ENCODE measurements around the gene BID. TPM values are rescaled to one million over a fixed set of nuclear protein-coding genes. Genes with fewer than 3 reads are reported as not detected.

Gene BID
- total RNA-seq, 1 experiment from 2014 or later, result 58.2 TPM

DNA sequence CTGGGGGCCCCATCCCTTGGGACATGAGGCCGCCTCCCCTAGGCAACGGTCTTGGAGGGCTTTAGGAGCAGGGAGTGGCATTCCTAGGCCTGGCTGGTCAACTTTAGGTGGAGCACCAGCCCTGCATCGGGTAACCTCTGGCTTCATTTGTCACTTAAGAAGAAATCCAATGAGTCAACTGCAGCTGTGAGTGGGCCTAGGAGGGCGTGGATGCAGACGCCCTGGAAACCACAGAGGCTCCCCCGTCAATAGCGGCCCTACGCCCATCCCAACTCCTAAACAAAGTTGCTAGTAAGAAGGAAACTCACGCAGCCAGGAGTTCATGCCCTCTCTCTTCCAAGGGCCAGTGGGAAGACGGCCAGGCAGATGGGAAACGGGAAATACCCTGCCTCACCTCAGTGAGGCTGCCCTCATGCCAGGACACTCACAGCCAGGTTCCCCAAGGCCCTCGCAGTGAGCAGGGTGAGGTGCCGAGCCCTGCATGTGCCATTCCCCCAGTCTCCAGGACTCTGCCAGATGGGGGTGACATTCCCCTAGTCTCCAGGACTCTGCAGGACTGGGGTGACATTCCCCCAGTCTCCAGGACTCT lies 20.8 kb downstream of the BID start:
- TF ChIP-seq ZNF274 (IDR thresholded peaks at IDR 0.05; ENCODE audit: low read depth, low read length) (no peak), POLR2A (IDR thresholded peaks at IDR 0.05; ENCODE audit: borderline replicate concordance, extremely low read depth, insufficient read depth, insufficient read length) (no peak), TCF7L2 (IDR thresholded peaks at IDR 0.05; ENCODE audit: borderline replicate concordance, extremely low read depth, insufficient read depth, insufficient read length) (no peak), JUND (IDR thresholded peaks at IDR 0.05) (no peak), CEBPB (IDR thresholded peaks at IDR 0.05; ENCODE audit: low read depth) (no peak), SRF (IDR thresholded peaks at IDR 0.05; ENCODE audit: low read depth) (no peak), POLR2AphosphoS5 (IDR thresholded peaks at IDR 0.05; ENCODE audit: low read depth, low read length) (no peak), EZH2 (IDR thresholded peaks at IDR 0.05) (no peak)
- TF ChIP-seq, protein P1, sequence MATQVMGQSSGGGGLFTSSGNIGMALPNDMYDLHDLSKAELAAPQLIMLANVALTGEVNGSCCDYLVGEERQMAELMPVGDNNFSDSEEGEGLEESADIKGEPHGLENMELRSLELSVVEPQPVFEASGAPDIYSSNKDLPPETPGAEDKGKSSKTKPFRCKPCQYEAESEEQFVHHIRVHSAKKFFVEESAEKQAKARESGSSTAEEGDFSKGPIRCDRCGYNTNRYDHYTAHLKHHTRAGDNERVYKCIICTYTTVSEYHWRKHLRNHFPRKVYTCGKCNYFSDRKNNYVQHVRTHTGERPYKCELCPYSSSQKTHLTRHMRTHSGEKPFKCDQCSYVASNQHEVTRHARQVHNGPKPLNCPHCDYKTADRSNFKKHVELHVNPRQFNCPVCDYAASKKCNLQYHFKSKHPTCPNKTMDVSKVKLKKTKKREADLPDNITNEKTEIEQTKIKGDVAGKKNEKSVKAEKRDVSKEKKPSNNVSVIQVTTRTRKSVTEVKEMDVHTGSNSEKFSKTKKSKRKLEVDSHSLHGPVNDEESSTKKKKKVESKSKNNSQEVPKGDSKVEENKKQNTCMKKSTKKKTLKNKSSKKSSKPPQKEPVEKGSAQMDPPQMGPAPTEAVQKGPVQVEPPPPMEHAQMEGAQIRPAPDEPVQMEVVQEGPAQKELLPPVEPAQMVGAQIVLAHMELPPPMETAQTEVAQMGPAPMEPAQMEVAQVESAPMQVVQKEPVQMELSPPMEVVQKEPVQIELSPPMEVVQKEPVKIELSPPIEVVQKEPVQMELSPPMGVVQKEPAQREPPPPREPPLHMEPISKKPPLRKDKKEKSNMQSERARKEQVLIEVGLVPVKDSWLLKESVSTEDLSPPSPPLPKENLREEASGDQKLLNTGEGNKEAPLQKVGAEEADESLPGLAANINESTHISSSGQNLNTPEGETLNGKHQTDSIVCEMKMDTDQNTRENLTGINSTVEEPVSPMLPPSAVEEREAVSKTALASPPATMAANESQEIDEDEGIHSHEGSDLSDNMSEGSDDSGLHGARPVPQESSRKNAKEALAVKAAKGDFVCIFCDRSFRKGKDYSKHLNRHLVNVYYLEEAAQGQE (IDR thresholded peaks at IDR 0.05; ENCODE audit: low read depth), result no peak
- TF ChIP-seq, protein P2, sequence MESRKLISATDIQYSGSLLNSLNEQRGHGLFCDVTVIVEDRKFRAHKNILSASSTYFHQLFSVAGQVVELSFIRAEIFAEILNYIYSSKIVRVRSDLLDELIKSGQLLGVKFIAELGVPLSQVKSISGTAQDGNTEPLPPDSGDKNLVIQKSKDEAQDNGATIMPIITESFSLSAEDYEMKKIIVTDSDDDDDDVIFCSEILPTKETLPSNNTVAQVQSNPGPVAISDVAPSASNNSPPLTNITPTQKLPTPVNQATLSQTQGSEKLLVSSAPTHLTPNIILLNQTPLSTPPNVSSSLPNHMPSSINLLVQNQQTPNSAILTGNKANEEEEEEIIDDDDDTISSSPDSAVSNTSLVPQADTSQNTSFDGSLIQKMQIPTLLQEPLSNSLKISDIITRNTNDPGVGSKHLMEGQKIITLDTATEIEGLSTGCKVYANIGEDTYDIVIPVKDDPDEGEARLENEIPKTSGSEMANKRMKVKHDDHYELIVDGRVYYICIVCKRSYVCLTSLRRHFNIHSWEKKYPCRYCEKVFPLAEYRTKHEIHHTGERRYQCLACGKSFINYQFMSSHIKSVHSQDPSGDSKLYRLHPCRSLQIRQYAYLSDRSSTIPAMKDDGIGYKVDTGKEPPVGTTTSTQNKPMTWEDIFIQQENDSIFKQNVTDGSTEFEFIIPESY (IDR thresholded peaks at IDR 0.05; ENCODE audit: extremely low read depth, insufficient replicate concordance, low read length), result no peak
- TF ChIP-seq, protein P3, sequence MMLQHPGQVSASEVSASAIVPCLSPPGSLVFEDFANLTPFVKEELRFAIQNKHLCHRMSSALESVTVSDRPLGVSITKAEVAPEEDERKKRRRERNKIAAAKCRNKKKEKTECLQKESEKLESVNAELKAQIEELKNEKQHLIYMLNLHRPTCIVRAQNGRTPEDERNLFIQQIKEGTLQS (IDR thresholded peaks at IDR 0.05), result no peak
- H3K4me3 ChIP-seq (replicated peaks in 1 of 2; ENCODE audit: low read depth in 1 of 2, low read length in 2 of 2), result no peak overlapping the region
- no peak overlapping the region for H3K4me2 ChIP-seq (ENCODE audit: low read length)
- no peaks in the 10 kb centered on the region for H3K27me3 ChIP-seq (ENCODE audit: insufficient read depth, low read length)
- POLR2A ChIA-PET, result no interaction called here
- no peak overlapping the region for H2AFZ ChIP-seq (ENCODE audit: low read depth, low read length, poor library complexity, severe bottlenecking)
- intact Hi-C loops (cut with micrococcal nuclease), result no loop called here
- H3K9me2 ChIP-seq (ENCODE audit: insufficient read depth), result no peaks in the 10 kb centered on the region
- no peaks in the 10 kb centered on the region for H3K36me3 ChIP-seq (ENCODE audit: control insufficient read depth in 1 of 2, insufficient read depth in 2 of 2, low read length in 2 of 2)
- peaks cover 10% of the 10 kb centered on the region; the same call in 1 of the 2 replicates for H3K79me2 ChIP-seq (ENCODE audit: insufficient read depth, low read length)
- peaks cover 0 to 10% of the 10 kb centered on the region in 2 experiments; a peak in 1 of 4 replicates for H3K4me1 ChIP-seq (ENCODE audit: control insufficient read depth in 1 of 2, insufficient read depth in 2 of 2, low read length in 2 of 2)
- no peak for DNase-seq (ENCODE audit: low read depth, low spot score)
- RAD21 ChIA-PET (ENCODE audit: low non-redundant PET in 1 of 2, low total read pairs in 2 of 2, uncharacterized antibody in 2 of 2, unreplicated experiment in 2 of 2), result no interaction called here
- no TSS peak for BruUV-seq (replicated peaks)
- no peaks in the 10 kb centered on the region for H3K9me3 ChIP-seq (ENCODE audit: control insufficient read depth in 1 of 2, insufficient read depth in 1 of 2, low read depth in 1 of 2, low read length in 2 of 2)
- no peak overlapping the region for H3K9ac ChIP-seq (ENCODE audit: low read length)
- H3K27ac ChIP-seq (ENCODE audit: low read depth, low read length), result no peak overlapping the region
- CTCF ChIA-PET, result no interaction called here
- H4K20me1 ChIP-seq (ENCODE audit: insufficient read depth), result no peaks in the 10 kb centered on the region
- no peak for ATAC-seq
